Uterus (tissue), 2 donors: ENCODE results near the gene PCDHGA10.

Experiments used
- POLR2A ChIP-seq, 2 donors: fragments of 450-650 bp; IDR thresholded peaks; one replicate each; pipeline ENCODE4 v1.6.1; 2016; ENCODE audit warnings: antibody characterized with exemption in 2 of 2, mild to moderate bottlenecking in 1 of 2, moderate library complexity in 1 of 2
- TF ChIP-seq, protein P1 (sequence below), 4 experiments: fragments of 200-600 bp in 2 of 4; fragments of 450-650 bp in 2 of 4; sonication (generic) in 2 of 4; IDR thresholded peaks; one replicate each; pipeline ENCODE4 v1.5.1; 2016 to 2019; ENCODE audit warnings: antibody characterized with exemption in 4 of 4, mild to moderate bottlenecking in 2 of 4, moderate library complexity in 1 of 4

DNA sequence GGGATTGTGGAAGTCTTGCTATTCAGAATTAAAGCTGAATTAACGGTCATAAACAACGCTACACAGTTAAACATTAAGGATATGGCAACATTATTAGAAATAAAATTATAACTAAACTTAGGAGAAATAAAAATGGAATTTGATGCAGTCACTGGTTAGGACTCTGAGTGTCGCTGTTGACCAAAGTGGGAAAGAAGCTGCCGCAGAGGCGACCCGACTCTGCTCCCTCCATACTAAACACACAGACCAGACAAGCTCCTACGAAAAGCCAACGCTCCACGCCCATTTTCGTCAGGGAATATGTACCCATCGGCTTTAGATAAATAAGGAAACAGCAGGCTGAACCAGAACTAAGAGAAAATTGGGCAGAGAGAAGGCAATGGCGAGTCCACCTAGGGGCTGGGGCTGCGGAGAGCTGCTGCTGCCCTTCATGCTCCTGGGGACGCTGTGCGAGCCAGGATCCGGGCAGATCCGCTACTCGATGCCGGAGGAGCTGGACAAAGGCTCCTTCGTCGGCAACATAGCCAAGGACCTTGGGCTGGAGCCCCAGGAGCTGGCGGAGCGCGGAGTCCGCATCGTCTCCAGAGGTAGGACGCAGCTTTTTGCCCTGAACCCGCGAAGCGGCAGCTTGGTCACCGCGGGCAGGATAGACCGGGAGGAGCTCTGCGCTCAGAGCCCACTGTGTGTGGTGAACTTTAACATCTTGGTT is 48.7 kb upstream of the PCDHGA10 start, which contains the start of gene PCDHGA5:
- TF ChIP-seq, protein P1, sequence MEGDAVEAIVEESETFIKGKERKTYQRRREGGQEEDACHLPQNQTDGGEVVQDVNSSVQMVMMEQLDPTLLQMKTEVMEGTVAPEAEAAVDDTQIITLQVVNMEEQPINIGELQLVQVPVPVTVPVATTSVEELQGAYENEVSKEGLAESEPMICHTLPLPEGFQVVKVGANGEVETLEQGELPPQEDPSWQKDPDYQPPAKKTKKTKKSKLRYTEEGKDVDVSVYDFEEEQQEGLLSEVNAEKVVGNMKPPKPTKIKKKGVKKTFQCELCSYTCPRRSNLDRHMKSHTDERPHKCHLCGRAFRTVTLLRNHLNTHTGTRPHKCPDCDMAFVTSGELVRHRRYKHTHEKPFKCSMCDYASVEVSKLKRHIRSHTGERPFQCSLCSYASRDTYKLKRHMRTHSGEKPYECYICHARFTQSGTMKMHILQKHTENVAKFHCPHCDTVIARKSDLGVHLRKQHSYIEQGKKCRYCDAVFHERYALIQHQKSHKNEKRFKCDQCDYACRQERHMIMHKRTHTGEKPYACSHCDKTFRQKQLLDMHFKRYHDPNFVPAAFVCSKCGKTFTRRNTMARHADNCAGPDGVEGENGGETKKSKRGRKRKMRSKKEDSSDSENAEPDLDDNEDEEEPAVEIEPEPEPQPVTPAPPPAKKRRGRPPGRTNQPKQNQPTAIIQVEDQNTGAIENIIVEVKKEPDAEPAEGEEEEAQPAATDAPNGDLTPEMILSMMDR (IDR thresholded peaks at IDR 0.05) = no peak
- TF ChIP-seq POLR2A (IDR thresholded peaks at IDR 0.05) = no peak
